GM21723 (cell line): ENCODE measurements around the gene STX2.
"Not testable (repeated sequence)": the region's sequence is repeated elsewhere in the genome, so short reads cannot be mapped to it uniquely, and the experiment has no call there.

ENCODE experiments used
- ATAC-seq: cut with Tn5 transposase; IDR thresholded peaks from one replicate; pipeline ENCODE4 v1.9.1; 2021; ENCODE audit warnings: mild to moderate bottlenecking, moderate library complexity; ENCODE audit not compliant: unreplicated experiment

STX2 gene

GRCh38 chr12:130803702-130804101 is 35.3 kb downstream of the STX2 start:
- no peak for ATAC-seq

- ATAC-seq: no peak
Observed at GRCh38 chr12:130800312-130800711, 38.7 kb downstream of the STX2 start.

DNA sequence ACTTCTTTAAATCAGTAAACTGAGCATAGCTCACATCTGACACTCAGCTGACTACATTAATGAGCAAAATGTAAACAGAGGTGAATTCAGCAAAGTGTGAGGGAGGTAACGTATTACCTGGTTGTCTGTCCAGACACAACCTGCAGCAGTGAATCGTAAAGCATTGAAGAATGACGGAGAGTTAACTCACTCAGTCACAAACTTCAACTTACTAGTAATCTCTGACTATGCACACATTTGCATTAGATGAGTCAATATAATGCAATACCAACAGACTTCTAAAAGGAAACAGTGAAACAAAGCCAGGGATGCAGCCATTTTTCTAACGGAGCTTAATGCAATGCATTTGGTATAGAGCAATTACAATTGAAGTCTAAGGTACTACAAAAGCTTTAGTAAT is 40.0 kb downstream of the STX2 start:
- no peak for ATAC-seq

- ATAC-seq: peak; percentile 66
Observed at GRCh38 chr12:130796985-130797686, 41.9 kb downstream of the STX2 start.

DNA sequence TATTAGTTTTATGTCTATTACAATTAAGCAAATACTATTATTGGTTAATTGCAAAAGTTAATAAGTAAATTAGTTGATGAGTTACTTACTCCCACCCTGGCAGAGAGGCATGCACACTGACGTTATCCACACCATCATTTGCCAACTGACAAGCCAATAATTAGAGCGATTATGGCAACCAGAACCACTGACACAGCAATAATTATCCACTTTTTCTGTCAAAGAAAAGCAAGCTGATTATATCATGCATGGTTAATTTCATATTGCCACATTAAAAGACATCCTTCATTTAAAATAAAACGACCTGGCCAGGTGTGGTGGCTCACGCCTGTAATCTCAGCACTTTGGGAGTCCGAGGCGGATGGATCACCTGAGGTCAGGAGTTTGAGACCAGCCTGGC is 43.1 kb downstream of the STX2 start:
- no peak for ATAC-seq

- no peak for ATAC-seq
Observed at GRCh38 chr12:130793554-130793849, 45.5 kb downstream of the STX2 start.

DNA sequence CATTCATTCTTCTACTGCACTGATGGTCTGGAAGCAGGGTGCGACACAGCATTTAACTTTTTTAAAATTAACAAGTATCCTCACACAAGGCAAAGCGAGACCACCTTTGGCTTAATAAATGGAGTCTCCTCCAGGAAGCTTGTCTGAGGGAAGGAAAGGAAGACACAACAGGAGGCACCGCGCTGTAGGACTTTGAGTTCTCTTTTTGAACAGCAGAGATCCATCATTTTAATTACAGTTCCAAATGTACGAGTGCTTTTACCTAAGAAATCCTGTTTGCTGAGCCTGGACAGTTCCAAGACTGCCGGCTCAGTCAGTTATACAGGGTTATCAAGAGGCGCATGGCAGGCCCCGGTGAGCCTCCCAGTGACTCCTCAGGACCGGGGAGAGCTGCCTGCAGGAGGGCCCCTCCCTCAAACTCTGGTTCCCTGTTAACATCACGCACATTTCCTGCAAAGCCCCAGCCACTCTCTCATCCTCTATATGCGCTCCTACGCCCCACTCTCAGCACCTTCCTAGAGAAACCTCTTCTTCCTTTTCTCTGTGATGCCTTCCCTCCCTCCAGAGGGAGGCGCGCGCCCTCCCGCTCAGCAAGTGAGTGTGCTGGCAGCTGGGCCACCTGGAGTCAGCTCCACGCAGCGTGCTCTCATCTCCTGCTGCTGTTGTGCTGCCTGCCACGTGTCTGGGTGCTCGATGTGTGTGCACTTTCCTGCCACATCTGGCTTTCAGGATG is 46.1 kb downstream of the STX2 start:
- ATAC-seq: no peak

GRCh38 chr12:130791629-130792028 is 47.4 kb downstream of the STX2 start:
- ATAC-seq: no peak

DNA sequence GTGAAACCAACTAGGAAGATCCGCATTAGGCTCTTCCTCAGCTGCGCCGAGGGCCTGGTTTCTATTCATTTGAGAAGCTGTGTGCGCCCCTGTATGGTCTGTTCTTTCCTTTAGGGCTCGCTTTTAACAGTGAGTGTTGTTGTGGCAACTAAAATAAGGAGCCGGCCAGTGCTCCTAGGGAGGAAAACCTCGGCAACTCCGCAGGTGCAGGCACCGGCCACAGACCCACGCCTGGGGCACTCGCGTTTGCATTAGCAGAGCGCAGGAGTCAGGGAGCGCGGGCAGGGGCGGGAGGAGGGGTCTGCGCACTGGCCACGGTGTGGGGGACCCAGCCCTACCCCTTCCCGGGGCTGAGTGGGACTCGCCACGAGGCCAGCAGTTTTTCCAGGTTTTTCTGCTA is 50.5 kb downstream of the STX2 start:
- ATAC-seq: no peak

DNA sequence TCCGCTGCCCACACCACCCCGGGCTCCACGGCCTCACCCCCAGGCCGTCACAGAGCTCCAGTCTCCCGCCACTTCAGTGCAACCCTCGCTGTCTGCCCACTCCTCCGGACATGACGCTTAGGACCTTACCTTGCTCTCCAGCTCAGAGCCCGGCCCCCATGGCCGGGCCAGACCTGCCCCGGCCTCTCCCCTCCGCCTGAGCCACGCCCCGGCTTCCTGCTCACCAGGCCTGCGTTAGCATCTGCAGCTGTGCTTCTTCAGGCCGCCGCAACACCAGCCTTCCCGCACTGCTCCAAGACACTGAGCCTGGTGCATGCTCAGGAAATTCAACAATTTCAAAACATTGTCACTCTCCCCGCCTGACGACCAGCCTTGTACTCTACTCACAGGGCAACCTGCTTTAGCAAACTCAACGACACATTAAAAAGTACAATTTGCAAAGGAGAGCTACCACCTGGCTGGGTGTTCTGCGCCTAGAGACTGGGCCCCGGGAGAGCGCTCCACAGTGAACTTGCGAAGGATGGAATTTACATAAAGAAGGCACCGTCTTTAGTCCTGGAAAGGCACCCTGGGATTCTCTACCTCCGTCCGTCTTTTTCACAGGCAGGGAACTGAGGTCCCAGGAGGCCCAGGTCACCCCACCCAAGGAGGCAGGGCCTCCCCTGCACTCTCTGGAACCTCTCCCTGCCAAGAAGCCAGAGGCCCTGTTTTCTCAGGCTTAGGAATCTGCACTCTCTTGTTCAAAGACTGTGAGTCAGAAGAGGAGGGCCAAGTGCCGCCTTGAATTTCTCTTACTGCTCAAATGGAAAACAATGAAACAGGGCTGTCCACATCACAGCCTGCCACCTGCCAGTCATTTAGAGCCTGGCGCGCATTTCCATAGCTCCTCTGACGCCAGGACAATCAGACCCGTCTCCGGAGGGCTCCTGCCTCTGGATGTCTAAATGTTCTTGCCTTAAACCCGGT is 51.3 kb downstream of the STX2 start:
- ATAC-seq: no peak

DNA sequence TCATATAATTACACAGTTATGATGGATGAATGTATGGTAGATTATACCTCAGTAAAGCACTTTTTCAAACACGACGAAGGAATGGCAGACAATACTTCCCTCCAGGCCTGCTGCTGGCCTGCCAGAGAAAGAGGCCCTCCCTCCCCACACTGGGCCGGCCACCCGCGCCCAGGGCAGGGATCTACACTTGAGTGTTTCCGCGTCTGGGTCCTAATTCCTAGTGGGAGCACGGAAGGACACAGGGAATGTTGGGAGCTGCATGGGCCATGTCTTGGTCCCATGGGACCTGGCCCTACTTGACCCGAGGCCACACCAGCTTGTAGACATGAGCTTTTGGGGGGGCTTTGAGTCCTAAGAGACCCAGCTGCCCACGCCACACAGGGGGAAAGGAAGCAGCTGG is 52.0 kb downstream of the STX2 start:
- ATAC-seq: no peak

- ATAC-seq: no peak
Observed at GRCh38 chr12:130783110-130783715, 55.8 kb downstream of the STX2 start.

- ATAC-seq: not testable (repeated sequence)
Observed at GRCh38 chr12:130782245-130782644, 56.8 kb downstream of the STX2 start.

- no peak for ATAC-seq
Observed at GRCh38 chr12:130780880-130781575, 58.0 kb downstream of the STX2 start.

GRCh38 chr12:130780325-130780724 is 58.7 kb downstream of the STX2 start:
- ATAC-seq: no peak

GRCh38 chr12:130778776-130779175 is 60.3 kb downstream of the STX2 start:
- ATAC-seq: no peak

DNA sequence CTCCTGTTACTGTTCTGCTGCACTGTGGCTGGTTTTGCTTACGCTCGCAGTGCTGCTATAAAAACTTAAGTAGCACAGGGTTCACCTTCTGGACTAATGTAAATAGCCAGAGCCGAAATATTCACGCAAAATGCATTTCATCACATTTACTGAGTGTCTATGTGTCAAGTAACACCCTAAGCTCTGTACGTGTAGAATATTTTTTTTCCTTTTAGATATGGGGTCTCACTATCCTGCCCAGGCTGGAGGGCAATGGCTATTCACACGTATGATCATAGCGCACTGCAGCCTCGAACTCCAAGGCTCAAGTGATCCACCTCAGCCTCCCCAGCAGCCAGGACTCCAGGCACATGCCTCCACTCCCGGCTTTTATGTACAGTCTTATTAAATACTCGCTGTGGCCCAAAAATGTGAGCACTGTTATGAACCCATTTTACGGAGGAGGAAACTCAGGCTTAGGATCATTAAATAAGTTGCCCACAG is 62.2 kb downstream of the STX2 start:
- no peak for ATAC-seq

DNA sequence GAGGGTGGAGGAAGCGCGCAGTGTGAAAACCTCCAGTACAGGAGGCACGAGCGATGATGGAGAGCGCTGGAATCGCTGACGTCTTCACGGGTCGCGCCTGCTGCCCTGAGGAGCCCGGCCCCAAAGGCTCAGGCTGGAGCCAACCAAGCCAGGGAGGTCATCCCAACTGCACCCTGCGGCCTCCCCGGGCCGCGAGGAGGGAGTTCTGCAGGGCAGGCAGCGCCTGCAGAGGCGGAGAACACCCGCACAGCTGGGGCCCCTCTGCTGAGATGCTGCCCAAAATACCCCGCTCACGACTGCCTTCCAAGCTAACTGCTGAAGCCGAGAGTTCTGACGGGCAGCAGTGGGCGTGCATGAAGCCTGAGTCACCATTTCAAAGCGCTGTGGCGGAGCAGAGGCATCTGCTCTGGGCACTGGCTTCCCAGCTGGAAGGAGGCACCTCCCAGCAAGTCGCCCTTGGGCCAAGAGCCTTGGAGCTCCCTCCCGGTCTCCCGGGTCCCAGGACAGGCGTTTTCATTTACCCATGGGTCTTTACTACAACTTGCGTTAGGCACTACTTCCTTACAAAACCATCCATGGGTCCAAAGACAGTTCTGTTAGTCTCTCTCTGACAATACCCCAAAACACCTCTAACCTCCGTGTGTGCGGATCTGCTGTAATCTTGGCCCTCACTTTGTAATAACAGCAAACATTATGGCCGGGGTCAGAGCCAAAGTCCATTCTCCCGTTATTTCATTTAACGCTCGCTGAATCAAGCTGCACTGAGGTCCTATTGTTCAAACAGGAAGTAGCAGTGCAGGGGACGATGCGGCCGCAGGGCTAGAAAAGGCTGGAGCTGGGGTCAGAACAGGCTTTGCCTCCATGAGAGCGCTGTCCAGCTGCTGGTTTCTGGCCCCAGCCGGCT is 62.8 kb downstream of the STX2 start:
- no peak for ATAC-seq

GRCh38 chr12:130770413-130771028 is 68.5 kb downstream of the STX2 start:
- ATAC-seq: no peak
